Gastrocnemius medialis (tissue), 4 donors: ENCODE data around the gene DOCK3. TPM values are rescaled to one million over a fixed set of nuclear protein-coding genes. Genes with fewer than 3 reads are reported as not detected.
A peak's percentile ranks its signal among the peaks of the same experiment; 100 is the strongest.

ENCODE experiments used
- ATAC-seq, 2 donors: fragments of 150-250 bp; one replicate each; pipeline ENCODE4 v1.9.1; 2016
- DNase-seq, 2 donors: peaks; one replicate each; pipeline ENCODE4 v3.0.0-alpha.2; 2019
- H3K27ac ChIP-seq, 4 donors: fragments of 200-600 bp; sonication (generic); 1 replicate in 1 of 4; 2 replicates in 3 of 4; pipeline ENCODE4 v1.5.1; 2016 to 2018; ENCODE audit warnings: mild to moderate bottlenecking in 2 of 4, moderate library complexity in 1 of 4
- H3K27me3 ChIP-seq, 3 donors: fragments of 200-600 bp; sonication (generic) in 2 of 3; 1 replicate in 1 of 3; 2 replicates in 2 of 3; pipeline versions ENCODE4 v1.5.1 to v1.6.0; 2016 to 2019; ENCODE audit warnings: mild to moderate bottlenecking in 1 of 3, moderate library complexity in 1 of 3
- H3K36me3 ChIP-seq, 2 donors: fragments of 200-600 bp; sonication (generic) in 1 of 2; one replicate each; pipeline ENCODE4 v1.5.1; 2017 to 2018
- H3K4me1 ChIP-seq, 2 donors: fragments of 200-600 bp; sonication (generic) in 1 of 2; one replicate each; pipeline ENCODE4 v1.5.1; 2016 to 2017; ENCODE audit warnings: mild to moderate bottlenecking in 2 of 2
- H3K4me3 ChIP-seq, 4 donors: fragments of 200-600 bp; sonication (generic) in 3 of 4; 1 replicate in 1 of 4; 2 replicates in 3 of 4; pipeline ENCODE4 v1.5.1; 2016 to 2019; ENCODE audit warnings: mild to moderate bottlenecking in 2 of 4
- H3K9me3 ChIP-seq, 3 donors: fragments of 200-600 bp; sonication (generic) in 2 of 3; 1 replicate in 1 of 3; 2 replicates in 2 of 3; pipeline ENCODE4 v1.5.1; 2016 to 2019
- POLR2A ChIP-seq, 2 donors: fragments of 450-650 bp; IDR thresholded peaks; one replicate each; pipeline ENCODE4 v1.6.1; 2017; ENCODE audit warnings: antibody characterized with exemption in 2 of 2, mild to moderate bottlenecking in 2 of 2, moderate library complexity in 2 of 2
- in situ Hi-C, 4 donors: fragments of 200-750 bp; cut with MboI; loops; one replicate each; pipeline versions ENCODE4 v1.15.0 to v1.8.0; 2017; ENCODE audit warnings: low sequenced_read_pairs in 4 of 4
- intact Hi-C: fragments of 100-400 bp; cut with DNase I; formaldehyde crosslinking; loops from one replicate; pipeline ENCODE4 v1.15.1; 2023; ENCODE audit warnings: low total_unique reads
- total RNA-seq, 4 donors: library from RNA; depleted of rRNA; stranded (reverse); fragments of >200 nt; gene quantifications; one replicate each; pipeline versions ENCODE4 v1.1.0 to v1.2.3, GENCODE V29; 2016
- TF ChIP-seq, protein P1 (sequence below), 5 experiments: fragments of 450-650 bp in 3 of 5; fragments of 200-600 bp in 2 of 5; sonication (generic) in 2 of 5; IDR thresholded peaks in 4 of 5; conservative IDR thresholded peaks in 1 of 5; 1 replicate in 4 of 5; 2 replicates in 1 of 5; pipeline ENCODE4 v1.5.1; 2016 to 2019; ENCODE audit warnings: antibody characterized with exemption in 5 of 5, mild to moderate bottlenecking in 3 of 5, moderate library complexity in 3 of 5

Gene DOCK3, protein sequence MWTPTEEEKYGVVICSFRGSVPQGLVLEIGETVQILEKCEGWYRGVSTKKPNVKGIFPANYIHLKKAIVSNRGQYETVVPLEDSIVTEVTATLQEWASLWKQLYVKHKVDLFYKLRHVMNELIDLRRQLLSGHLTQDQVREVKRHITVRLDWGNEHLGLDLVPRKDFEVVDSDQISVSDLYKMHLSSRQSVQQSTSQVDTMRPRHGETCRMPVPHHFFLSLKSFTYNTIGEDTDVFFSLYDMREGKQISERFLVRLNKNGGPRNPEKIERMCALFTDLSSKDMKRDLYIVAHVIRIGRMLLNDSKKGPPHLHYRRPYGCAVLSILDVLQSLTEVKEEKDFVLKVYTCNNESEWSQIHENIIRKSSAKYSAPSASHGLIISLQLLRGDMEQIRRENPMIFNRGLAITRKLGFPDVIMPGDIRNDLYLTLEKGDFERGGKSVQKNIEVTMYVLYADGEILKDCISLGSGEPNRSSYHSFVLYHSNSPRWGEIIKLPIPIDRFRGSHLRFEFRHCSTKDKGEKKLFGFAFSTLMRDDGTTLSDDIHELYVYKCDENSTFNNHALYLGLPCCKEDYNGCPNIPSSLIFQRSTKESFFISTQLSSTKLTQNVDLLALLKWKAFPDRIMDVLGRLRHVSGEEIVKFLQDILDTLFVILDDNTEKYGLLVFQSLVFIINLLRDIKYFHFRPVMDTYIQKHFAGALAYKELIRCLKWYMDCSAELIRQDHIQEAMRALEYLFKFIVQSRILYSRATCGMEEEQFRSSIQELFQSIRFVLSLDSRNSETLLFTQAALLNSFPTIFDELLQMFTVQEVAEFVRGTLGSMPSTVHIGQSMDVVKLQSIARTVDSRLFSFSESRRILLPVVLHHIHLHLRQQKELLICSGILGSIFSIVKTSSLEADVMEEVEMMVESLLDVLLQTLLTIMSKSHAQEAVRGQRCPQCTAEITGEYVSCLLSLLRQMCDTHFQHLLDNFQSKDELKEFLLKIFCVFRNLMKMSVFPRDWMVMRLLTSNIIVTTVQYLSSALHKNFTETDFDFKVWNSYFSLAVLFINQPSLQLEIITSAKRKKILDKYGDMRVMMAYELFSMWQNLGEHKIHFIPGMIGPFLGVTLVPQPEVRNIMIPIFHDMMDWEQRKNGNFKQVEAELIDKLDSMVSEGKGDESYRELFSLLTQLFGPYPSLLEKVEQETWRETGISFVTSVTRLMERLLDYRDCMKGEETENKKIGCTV (N-terminal part only)
- 1 to 10 TPM in 1 of 4 donors, under 1 TPM in 3; 0.61 to 3.1 (median 0.73) TPM for total RNA-seq

- ATAC-seq (peak; percentile 84 to 87), DNase-seq (peak in 1 of 2 donors; percentile 41)
- Histone ChIP-seq H3K36me3 (no peaks in the 10 kb centered on the region), H3K27ac (no peak within 1 kb of the TSS), H3K9me3 (no peaks in the 10 kb centered on the region), H3K27me3 (peaks cover 23 to 28% (median 24%) of the 10 kb centered on the region in 3 donors), H3K4me3 (peak within 1 kb of the TSS; percentile 44 to 57 (median 51)), H3K4me1 (peaks cover 3 to 4% of the 10 kb centered on the region in 2 donors)
- intact Hi-C loops: loop anchor here (10.0 kb wide), 1 partner anchor 110 kb away; the partner anchor contains the start of genes C3orf18 and HEMK1
- in situ Hi-C loops: no loop called here
- TF ChIP-seq, protein P1, sequence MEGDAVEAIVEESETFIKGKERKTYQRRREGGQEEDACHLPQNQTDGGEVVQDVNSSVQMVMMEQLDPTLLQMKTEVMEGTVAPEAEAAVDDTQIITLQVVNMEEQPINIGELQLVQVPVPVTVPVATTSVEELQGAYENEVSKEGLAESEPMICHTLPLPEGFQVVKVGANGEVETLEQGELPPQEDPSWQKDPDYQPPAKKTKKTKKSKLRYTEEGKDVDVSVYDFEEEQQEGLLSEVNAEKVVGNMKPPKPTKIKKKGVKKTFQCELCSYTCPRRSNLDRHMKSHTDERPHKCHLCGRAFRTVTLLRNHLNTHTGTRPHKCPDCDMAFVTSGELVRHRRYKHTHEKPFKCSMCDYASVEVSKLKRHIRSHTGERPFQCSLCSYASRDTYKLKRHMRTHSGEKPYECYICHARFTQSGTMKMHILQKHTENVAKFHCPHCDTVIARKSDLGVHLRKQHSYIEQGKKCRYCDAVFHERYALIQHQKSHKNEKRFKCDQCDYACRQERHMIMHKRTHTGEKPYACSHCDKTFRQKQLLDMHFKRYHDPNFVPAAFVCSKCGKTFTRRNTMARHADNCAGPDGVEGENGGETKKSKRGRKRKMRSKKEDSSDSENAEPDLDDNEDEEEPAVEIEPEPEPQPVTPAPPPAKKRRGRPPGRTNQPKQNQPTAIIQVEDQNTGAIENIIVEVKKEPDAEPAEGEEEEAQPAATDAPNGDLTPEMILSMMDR (IDR thresholded peaks at IDR 0.05 in 4 of 5, conservative IDR thresholded peaks at IDR 0.05 in 1 of 5): no peak
- TF ChIP-seq POLR2A (IDR thresholded peaks at IDR 0.05): peak; percentile 15 to 48
Measured at GRCh38 chr3:50674349-50675178, at the start of gene DOCK3. DOCK3 (plus strand) TSS chr3:50674927; CDS start chr3:50675264, 337 bp downstream.

DNA sequence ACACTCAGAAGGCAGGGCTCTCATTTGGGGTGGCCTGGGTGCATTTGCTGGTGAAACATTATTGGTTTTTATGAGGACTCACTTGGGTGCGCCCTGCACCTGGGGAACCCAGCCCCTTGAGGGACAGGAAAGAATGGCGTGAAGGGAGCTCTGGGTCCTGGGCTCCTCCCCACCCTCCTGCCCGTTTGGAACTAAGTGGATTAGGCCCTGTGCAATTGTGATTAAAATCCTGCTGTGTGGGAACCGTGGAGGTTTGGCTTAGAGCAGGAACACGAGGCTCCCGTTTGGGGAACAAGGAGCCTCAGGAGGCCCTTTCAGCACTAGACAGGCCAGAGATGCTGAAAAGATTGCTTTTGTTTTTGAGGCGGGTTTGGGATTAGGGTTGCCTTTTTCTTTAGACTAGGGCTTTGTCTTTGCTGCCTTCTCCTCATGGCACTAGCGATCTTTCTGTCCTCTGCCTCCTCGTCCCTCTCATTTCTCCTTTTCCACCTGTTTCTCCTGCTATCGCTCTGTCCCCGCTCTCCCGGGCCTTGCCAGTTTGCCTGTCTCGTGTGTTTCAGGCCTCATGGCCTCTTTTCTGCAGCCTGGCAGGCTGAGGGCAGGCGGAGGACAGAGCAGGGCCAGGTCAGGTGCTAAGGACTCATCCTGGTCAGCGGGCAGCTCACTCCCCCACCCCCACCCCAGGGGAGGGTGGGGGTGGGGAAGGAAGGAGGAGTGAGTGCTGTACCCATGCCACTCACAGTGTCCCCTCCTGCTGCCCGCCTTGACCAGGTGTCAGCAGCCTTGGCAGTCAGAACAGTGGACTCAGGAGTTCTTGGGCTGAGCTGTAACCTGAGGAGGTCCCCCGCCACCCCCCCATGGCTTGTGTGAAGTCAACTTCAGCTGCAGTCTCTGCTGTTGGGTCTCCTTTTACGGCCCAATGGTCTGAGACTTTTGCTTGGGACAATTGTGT, 49.2 kb upstream of the DOCK3 start:
- peak overlapping the region in 1 of 4 donors; percentile 32 for H3K4me3 ChIP-seq
- H3K4me1 ChIP-seq: peaks cover 63 to 93% of the 10 kb centered on the region in 2 donors
- H3K9me3 ChIP-seq: no peaks in the 10 kb centered on the region
- intact Hi-C loops: loop anchor here (1.0 to 2.0 kb wide), 2 partner anchors 8 to 21 kb away; partner anchors contain the start of gene MAPKAPK3
- peak; percentile 58 to 61 for ATAC-seq
- H3K36me3 ChIP-seq: no peaks in the 10 kb centered on the region
- TF ChIP-seq, protein P1 (IDR thresholded peaks at IDR 0.05 in 4 of 5, conservative IDR thresholded peaks at IDR 0.05 in 1 of 5): peak in 1 of 5 experiments; percentile 36
- peak; percentile 74 to 81 for TF ChIP-seq POLR2A (IDR thresholded peaks at IDR 0.05)
- in situ Hi-C loops: loop anchor here in 1 of 4 donors (10.0 kb wide), 1 partner anchor 749 kb away; no protein-coding TSS in a partner anchor
- H3K27me3 ChIP-seq: no peaks in the 10 kb centered on the region
- peak overlapping the region; percentile 96 to 98 (median 98) for H3K27ac ChIP-seq
- DNase-seq: peak; percentile 95 to 99

DNA sequence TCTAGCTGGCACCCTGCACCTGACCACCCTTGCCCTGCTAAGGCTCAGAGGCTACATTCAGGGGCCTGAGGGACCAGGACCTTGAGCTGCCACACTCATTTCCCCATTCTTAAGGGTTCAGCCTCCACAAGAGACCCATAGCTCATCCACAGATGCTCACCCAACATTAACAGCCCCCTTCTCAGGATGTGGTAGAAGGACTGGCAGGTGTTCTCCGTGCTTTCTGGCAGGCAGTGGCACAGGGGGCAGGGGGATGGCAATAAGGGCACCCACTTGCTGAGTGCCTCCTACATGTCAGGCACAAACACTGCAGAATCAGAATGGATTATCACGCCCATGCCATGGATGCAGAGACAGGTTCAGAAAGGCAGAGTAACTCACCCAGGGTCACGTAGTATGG, 48.3 kb upstream of the DOCK3 start:
- in situ Hi-C loops: loop anchor here in 1 of 4 donors (10.0 kb wide), 1 partner anchor 748 kb away; no protein-coding TSS in a partner anchor
- peaks cover 57 to 95% of the 10 kb centered on the region in 2 donors for H3K4me1 ChIP-seq
- TF ChIP-seq, protein P1 (IDR thresholded peaks at IDR 0.05 in 4 of 5, conservative IDR thresholded peaks at IDR 0.05 in 1 of 5): no peak
- no peak for TF ChIP-seq POLR2A (IDR thresholded peaks at IDR 0.05)

More for the DNA sequence above, 48.3 kb upstream of the DOCK3 start:
- DNase-seq (no peak), ATAC-seq (no peak)
- Histone ChIP-seq H3K27me3 (no peaks in the 10 kb centered on the region), H3K27ac (peak overlapping the region; percentile 96 to 98 (median 98)), H3K36me3 (no peaks in the 10 kb centered on the region), H3K4me3 (peak overlapping the region in 1 of 4 donors; percentile 4), H3K9me3 (no peaks in the 10 kb centered on the region)
- intact Hi-C loops: no loop called here
